ENCODE results near the gene CFL1.

Gene CFL1

GRCh38 chr11:65854161-65854592, 3.8 kb downstream of the CFL1 start:
- TF ChIP-seq, protein P1, sequence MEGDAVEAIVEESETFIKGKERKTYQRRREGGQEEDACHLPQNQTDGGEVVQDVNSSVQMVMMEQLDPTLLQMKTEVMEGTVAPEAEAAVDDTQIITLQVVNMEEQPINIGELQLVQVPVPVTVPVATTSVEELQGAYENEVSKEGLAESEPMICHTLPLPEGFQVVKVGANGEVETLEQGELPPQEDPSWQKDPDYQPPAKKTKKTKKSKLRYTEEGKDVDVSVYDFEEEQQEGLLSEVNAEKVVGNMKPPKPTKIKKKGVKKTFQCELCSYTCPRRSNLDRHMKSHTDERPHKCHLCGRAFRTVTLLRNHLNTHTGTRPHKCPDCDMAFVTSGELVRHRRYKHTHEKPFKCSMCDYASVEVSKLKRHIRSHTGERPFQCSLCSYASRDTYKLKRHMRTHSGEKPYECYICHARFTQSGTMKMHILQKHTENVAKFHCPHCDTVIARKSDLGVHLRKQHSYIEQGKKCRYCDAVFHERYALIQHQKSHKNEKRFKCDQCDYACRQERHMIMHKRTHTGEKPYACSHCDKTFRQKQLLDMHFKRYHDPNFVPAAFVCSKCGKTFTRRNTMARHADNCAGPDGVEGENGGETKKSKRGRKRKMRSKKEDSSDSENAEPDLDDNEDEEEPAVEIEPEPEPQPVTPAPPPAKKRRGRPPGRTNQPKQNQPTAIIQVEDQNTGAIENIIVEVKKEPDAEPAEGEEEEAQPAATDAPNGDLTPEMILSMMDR (IDR thresholded peaks at IDR 0.05; ENCODE audit: low read depth, low read length), result no peak
- no peak for DNase-seq (ENCODE audit: extremely low read depth, low read depth)

- TF ChIP-seq, protein P1 (IDR thresholded peaks at IDR 0.05; ENCODE audit: low read depth, low read length), result no peak
- DNase-seq (ENCODE audit: extremely low read depth, low read depth), result no peak
Observed at GRCh38 chr11:65853246-65853979, 4.6 kb downstream of the CFL1 start.

GRCh38 chr11:65852508-65853245, 5.3 kb downstream of the CFL1 start:
- DNase-seq (ENCODE audit: extremely low read depth, low read depth), result no peak
- TF ChIP-seq, protein P1 (IDR thresholded peaks at IDR 0.05; ENCODE audit: low read depth, low read length), result no peak

DNA sequence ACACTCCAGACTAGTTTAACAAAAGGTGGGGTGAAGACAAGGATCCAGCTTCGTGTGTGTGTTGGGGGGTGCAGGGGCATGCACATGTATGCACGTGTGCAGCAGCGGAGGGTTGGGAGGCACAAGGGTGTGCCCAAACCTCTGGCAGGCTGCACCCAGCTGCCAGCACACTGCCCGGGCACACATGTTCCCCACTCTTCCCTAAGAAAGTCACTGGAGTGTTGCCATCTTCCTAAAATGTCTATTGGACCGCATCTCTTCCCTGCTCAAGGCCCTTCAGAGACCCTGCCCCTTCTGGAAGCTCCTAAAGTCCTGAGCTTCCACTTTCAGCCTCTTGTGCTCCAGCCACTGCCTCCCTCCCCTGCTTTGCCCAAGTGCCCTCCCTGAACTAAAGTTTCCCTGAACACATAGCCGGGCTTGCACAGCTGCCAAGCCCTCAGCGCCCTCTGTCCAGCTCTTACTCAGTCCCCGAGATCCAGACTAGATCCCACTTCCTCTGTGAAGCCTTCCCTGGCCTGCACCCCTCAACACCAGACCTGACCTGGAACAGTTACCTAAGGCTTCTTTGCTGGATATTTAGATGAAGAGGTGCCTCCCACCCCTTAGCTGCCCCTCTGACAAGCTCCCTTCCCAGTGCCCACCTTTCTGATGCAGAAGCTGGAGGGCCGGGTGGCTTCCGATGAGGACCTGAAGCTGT, 6.0 kb downstream of the CFL1 start:
- DNase-seq (ENCODE audit: extremely low read depth, low read depth), result no peak
- TF ChIP-seq, protein P1 (IDR thresholded peaks at IDR 0.05; ENCODE audit: low read depth, low read length), result no peak

GRCh38 chr11:65851083-65851579, 6.8 kb downstream of the CFL1 start:
- no peak for DNase-seq (ENCODE audit: extremely low read depth, low read depth)
- TF ChIP-seq, protein P1 (IDR thresholded peaks at IDR 0.05; ENCODE audit: low read depth, low read length), result peak; percentile 30

DNA sequence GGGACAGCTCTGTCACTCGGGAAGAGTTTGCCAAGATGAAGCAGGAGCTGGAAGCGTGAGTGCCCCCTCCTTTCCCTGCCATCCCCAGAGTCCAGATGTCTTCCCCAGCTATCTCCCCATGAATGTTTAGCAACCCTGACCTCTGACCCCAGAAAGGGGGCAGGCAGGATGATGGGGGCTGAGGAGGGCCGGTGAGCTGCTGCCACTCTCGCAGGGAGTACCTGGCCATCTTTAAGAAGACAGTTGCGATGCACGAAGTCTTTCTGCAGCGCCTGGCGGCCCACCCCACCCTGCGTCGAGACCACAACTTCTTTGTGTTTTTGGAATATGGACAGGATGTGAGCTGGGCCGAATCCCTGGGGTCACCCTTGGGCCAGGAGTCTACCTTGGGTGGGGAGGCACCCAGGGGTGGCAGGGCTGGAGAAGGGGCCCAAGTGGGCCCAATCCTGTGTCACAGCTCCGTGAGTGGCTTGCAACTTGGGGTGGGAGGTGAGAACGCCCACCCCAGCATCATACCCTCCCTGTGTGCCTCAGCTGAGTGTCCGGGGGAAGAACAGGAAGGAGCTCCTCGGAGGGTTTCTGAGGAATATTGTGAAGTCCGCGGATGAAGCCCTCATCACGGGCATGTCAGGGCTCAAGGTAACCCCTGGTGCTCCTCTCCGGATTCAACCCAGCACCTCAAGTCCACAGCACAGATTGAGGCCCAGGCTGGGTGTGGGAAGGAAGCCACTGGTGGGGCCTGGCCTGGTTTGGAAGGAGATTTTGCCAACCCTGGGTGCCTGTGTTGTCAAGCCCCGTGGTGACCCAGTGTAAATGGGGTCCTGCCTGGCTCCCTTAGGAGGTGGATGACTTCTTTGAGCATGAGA, 7.5 kb downstream of the CFL1 start:
- no peak for DNase-seq (ENCODE audit: extremely low read depth, low read depth)
- TF ChIP-seq, protein P1 (IDR thresholded peaks at IDR 0.05; ENCODE audit: low read depth, low read length), result no peak

All from AG09319 (cell line).